Dendritic cell treated with granulocyte-macrophage colony-stimulating factor and Interleukin-4, amounts not matched to agents 40 ng/mL and 50 ng/mL, for 4 days (primary cell): Measurements from ENCODE around the gene DNAL1.

Source experiments
- H3K27ac Mint-ChIP-seq: one replicate; pipeline ENCODE4 v1.8.0; 2022; ENCODE audit warnings: mild to moderate bottlenecking, mixed read lengths
- H3K27me3 Mint-ChIP-seq: one replicate; pipeline ENCODE4 v1.8.0; 2022; ENCODE audit warnings: mild to moderate bottlenecking, mixed read lengths
- H3K36me3 Mint-ChIP-seq: one replicate; pipeline ENCODE4 v1.8.0; 2022; ENCODE audit warnings: low read depth, mixed read lengths
- H3K4me1 Mint-ChIP-seq: one replicate; pipeline ENCODE4 v1.8.0; 2022; ENCODE audit warnings: low read depth, mixed read lengths
- H3K4me3 Mint-ChIP-seq: one replicate; pipeline ENCODE4 v1.8.0; 2022; ENCODE audit warnings: mild to moderate bottlenecking, moderate library complexity, mixed read lengths
- H3K9me3 Mint-ChIP-seq: one replicate; pipeline ENCODE4 v1.8.0; 2022; ENCODE audit warnings: mixed read lengths
- intact Hi-C: fragments of 100-400 bp; cut with micrococcal nuclease; formaldehyde crosslinking; loops from one replicate; pipeline ENCODE4 v1.15.0; 2022

The DNAL1 gene

DNA sequence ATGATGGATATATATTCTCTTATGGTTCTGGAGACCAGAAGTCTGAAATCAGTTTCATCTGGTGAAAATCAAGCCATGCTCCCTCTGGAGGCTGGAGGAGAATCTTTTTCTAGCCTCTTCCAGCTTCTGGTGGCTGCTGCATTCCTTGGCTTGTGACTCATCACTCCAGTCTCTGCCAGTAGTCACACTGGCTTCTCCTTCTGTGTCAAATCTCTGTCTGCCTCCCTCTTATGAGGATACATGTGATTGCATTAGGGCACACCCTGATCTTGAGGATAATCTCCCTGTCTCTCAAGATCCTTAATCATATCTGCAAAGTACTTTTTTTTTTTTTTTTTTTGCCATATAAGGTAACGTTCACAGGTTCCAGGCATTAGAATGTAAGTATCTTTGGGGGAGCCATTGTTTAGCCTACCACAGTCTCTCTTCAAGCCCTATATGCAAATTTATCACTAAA lies 17.7 kb downstream of the DNAL1 start:
- Mint-ChIP-seq H3K9me3 (no peaks in the 10 kb centered on the region), H3K4me3 (no peak overlapping the region), H3K36me3 (peaks cover 7% of the 10 kb centered on the region), H3K4me1 (peaks cover 5% of the 10 kb centered on the region), H3K27ac (no peak overlapping the region), H3K27me3 (no peaks in the 10 kb centered on the region)
- intact Hi-C loops: no loop called here

GRCh38 chr14:73663548-73664212 lies 18.9 kb downstream of the DNAL1 start:
- intact Hi-C loops: no loop called here

GRCh38 chr14:73665130-73665529 lies 20.3 kb downstream of the DNAL1 start:
- H3K4me1 Mint-ChIP-seq: peaks cover 5% of the 10 kb centered on the region
- H3K4me3 Mint-ChIP-seq: no peak overlapping the region
- intact Hi-C loops: no loop called here
- no peak overlapping the region for H3K27ac Mint-ChIP-seq
- peaks cover 7% of the 10 kb centered on the region for H3K36me3 Mint-ChIP-seq
- no peaks in the 10 kb centered on the region for H3K9me3 Mint-ChIP-seq
- no peaks in the 10 kb centered on the region for H3K27me3 Mint-ChIP-seq

More at GRCh38 chr14:73663548-73664212, 18.9 kb downstream of the DNAL1 start:
- peaks cover 7% of the 10 kb centered on the region for H3K36me3 Mint-ChIP-seq
- H3K9me3 Mint-ChIP-seq: no peaks in the 10 kb centered on the region
- no peak overlapping the region for H3K4me3 Mint-ChIP-seq
- peaks cover 5% of the 10 kb centered on the region for H3K4me1 Mint-ChIP-seq
- H3K27ac Mint-ChIP-seq: no peak overlapping the region
- H3K27me3 Mint-ChIP-seq: no peaks in the 10 kb centered on the region

GRCh38 chr14:73666583-73666982 lies 21.8 kb downstream of the DNAL1 start:
- H3K27ac Mint-ChIP-seq: no peak overlapping the region
- H3K27me3 Mint-ChIP-seq: no peaks in the 10 kb centered on the region
- intact Hi-C loops: no loop called here

GRCh38 chr14:73667854-73668253 lies 23.1 kb downstream of the DNAL1 start:
- H3K4me3 Mint-ChIP-seq: no peak overlapping the region
- no peak overlapping the region for H3K27ac Mint-ChIP-seq
- peaks cover 5% of the 10 kb centered on the region for H3K4me1 Mint-ChIP-seq
- H3K9me3 Mint-ChIP-seq: no peaks in the 10 kb centered on the region
- H3K27me3 Mint-ChIP-seq: no peaks in the 10 kb centered on the region
- intact Hi-C loops: no loop called here
- H3K36me3 Mint-ChIP-seq: peaks cover under 1% of the 10 kb centered on the region

More at GRCh38 chr14:73666583-73666982, 21.8 kb downstream of the DNAL1 start:
- H3K36me3 Mint-ChIP-seq: peaks cover 7% of the 10 kb centered on the region
- no peaks in the 10 kb centered on the region for H3K9me3 Mint-ChIP-seq
- H3K4me3 Mint-ChIP-seq: no peak overlapping the region
- peaks cover 5% of the 10 kb centered on the region for H3K4me1 Mint-ChIP-seq

DNA sequence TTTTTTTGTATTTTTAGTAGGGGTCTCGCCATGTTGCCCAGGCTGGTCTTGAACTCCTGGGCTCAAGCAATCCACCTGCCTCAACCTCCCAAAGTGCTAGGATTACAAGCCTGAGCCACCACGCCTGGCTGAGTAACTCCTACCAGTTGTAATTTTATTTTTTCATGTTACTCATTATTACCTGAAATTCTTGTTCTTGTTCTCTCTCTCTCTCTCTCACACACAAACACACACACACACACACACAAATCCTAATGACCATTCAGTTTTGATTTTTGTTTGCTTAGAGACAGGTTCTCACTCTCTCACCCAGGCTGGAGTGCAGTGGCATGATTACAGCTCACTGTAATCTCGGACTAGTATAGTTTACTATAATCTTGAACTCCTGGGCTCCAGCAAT lies 30.2 kb downstream of the DNAL1 start:
- no peak overlapping the region for H3K4me3 Mint-ChIP-seq
- H3K36me3 Mint-ChIP-seq: no peaks in the 10 kb centered on the region
- no peaks in the 10 kb centered on the region for H3K9me3 Mint-ChIP-seq
- H3K27ac Mint-ChIP-seq: no peak overlapping the region
- no peaks in the 10 kb centered on the region for H3K4me1 Mint-ChIP-seq
- no peaks in the 10 kb centered on the region for H3K27me3 Mint-ChIP-seq
- intact Hi-C loops: no loop called here

DNA sequence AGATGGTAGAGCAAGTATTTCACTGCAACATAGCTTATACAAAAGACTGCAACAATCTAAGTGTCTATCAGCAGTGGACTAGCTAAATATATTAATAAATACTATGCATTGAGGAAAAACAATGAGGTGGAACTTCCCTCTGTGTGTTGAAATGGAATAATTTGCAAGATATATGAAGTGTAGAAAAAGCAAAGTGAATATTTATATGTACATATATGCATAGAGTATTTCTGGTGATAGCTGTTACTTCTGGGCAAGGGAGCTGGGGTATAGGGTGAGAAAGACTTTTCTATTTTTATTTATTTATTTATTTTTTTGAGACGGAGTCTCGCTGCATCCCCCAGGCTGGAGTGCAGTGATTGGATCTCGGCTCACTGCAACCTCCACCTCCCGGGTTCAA lies 33.9 kb downstream of the DNAL1 start:
- Mint-ChIP-seq H3K9me3 (no peaks in the 10 kb centered on the region), H3K36me3 (no peaks in the 10 kb centered on the region), H3K4me3 (no peak overlapping the region), H3K4me1 (no peaks in the 10 kb centered on the region), H3K27me3 (no peaks in the 10 kb centered on the region), H3K27ac (no peak overlapping the region)
- intact Hi-C loops: no loop called here

DNA sequence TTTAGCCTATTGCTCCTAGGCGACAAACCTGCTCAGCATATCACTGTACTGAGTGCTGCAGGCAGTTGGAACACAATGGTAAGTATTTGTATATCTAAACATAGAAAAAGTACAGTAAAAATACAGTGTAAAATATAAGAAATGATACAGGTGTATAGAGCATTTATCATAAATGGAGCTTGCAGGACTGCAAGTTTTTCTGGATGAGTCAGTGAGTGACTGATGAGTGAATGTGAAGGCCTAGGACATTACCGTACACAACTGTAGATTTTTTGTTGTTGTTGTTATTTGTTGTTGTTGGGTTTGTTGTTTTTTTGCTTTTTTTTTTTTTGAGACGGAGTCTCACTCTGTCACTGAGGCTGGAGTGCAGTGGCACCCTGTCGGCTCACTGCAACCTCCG lies 36.0 kb downstream of the DNAL1 start:
- no peaks in the 10 kb centered on the region for H3K4me1 Mint-ChIP-seq
- no peaks in the 10 kb centered on the region for H3K27me3 Mint-ChIP-seq
- H3K36me3 Mint-ChIP-seq: no peaks in the 10 kb centered on the region
- no peak overlapping the region for H3K27ac Mint-ChIP-seq
- H3K9me3 Mint-ChIP-seq: no peaks in the 10 kb centered on the region
- intact Hi-C loops: no loop called here
- H3K4me3 Mint-ChIP-seq: no peak overlapping the region

GRCh38 chr14:73684627-73685026 lies 39.8 kb downstream of the DNAL1 start:
- H3K9me3 Mint-ChIP-seq: no peaks in the 10 kb centered on the region
- no peaks in the 10 kb centered on the region for H3K36me3 Mint-ChIP-seq
- H3K4me3 Mint-ChIP-seq: no peak overlapping the region
- H3K27ac Mint-ChIP-seq: no peak overlapping the region
- no peaks in the 10 kb centered on the region for H3K4me1 Mint-ChIP-seq
- H3K27me3 Mint-ChIP-seq: no peaks in the 10 kb centered on the region
- intact Hi-C loops: no loop called here

DNA sequence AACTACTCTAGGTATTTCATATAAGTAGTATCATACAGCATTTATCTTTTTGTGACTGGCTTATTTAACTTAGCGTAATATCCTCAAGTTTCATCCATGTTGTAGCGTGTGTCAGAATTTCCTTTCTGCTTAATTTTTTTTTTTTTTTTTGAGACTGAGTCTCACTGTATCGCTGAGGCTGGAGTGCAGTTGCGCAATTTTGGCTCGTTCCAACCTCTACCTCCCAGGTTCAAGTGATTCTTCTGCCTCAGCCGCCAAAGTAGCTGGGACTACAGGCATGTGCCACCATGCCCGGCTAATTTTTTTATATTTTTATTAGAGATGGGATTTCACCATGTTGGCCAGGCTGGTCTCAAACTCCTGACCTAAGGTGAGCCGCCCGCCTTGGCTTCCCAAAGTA lies 40.5 kb downstream of the DNAL1 start:
- no peak overlapping the region for H3K4me3 Mint-ChIP-seq
- H3K27ac Mint-ChIP-seq: no peak overlapping the region
- no peaks in the 10 kb centered on the region for H3K9me3 Mint-ChIP-seq
- no peaks in the 10 kb centered on the region for H3K4me1 Mint-ChIP-seq
- intact Hi-C loops: no loop called here
- H3K27me3 Mint-ChIP-seq: no peaks in the 10 kb centered on the region
- H3K36me3 Mint-ChIP-seq: no peaks in the 10 kb centered on the region

DNA sequence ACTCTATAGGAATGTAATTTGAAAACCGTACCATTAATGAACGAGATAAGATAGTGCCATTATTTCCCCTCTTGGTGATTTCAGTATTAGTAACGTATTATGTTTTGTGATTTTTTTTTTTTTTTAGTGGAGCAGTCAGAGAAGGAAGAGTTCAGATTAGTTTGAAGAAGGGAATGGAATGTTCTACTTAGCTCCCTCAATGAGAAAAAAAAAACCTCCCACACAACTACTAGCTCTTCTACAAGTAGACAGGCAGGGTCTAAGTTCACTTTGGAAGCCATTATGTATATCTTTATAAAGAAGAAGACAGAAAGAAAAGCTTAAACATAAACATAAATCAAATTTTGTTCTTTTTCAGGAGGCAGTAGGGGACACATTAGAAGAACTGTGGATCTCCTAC lies 42.1 kb downstream of the DNAL1 start:
- H3K4me1 Mint-ChIP-seq: no peaks in the 10 kb centered on the region
- no peak overlapping the region for H3K4me3 Mint-ChIP-seq
- no peak overlapping the region for H3K27ac Mint-ChIP-seq
- H3K27me3 Mint-ChIP-seq: no peaks in the 10 kb centered on the region
- intact Hi-C loops: no loop called here
- H3K36me3 Mint-ChIP-seq: no peaks in the 10 kb centered on the region
- H3K9me3 Mint-ChIP-seq: no peaks in the 10 kb centered on the region

DNA sequence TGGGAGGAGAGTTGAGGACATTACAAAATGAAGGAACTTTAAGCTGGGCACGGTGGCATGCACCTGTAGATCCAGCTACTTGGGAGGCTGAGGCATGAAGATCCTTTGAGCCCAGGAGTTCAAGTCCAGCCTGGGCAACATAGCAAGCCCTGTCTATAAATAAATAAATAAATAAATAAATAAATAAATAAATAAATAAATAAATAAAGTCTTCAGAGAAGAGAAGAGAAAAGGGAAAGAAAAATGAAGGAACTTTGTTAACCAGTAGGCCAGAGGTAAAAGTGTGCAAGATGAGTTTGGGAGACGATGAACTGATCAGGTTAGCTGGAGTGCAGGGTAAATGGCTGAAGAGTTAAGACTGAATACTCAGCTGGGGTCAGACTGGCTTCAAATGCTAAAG lies 49.3 kb downstream of the DNAL1 start:
- H3K9me3 Mint-ChIP-seq: no peaks in the 10 kb centered on the region
- no peaks in the 10 kb centered on the region for H3K27me3 Mint-ChIP-seq
- intact Hi-C loops: no loop called here
- H3K36me3 Mint-ChIP-seq: no peaks in the 10 kb centered on the region
- no peak overlapping the region for H3K4me3 Mint-ChIP-seq
- peaks cover 5% of the 10 kb centered on the region for H3K4me1 Mint-ChIP-seq
- H3K27ac Mint-ChIP-seq: no peak overlapping the region

- Mint-ChIP-seq H3K9me3 (no peaks in the 10 kb centered on the region), H3K36me3 (no peaks in the 10 kb centered on the region), H3K27me3 (no peaks in the 10 kb centered on the region), H3K4me1 (peaks cover 5% of the 10 kb centered on the region), H3K27ac (no peak overlapping the region), H3K4me3 (no peak overlapping the region)
- intact Hi-C loops: no loop called here
These were observed 50.3 kb downstream of the DNAL1 start for GRCh38 chr14:73695082-73695481.

DNA sequence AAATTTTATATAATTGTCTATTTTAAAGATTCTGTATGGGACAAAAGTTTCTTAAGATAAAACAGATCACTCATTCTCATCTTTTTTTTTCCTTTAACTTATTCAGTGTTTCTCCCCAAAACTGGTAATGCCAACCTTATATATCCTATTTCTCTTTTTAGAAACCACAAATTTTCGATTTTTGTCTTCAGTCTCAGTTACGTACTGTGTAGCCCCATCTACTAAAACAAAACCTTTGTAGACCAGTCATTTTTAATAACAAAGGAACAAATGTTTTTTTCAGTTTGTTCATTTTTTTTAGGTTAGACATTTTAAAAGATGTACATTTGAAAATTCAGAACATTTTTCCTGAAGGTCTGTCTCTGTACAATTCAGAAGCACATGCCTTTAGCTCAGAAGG lies 51.2 kb downstream of the DNAL1 start:
- Mint-ChIP-seq H3K36me3 (no peaks in the 10 kb centered on the region), H3K4me3 (no peak overlapping the region), H3K27ac (peak overlapping the region; percentile 66), H3K9me3 (no peaks in the 10 kb centered on the region), H3K27me3 (no peaks in the 10 kb centered on the region), H3K4me1 (peaks cover 5% of the 10 kb centered on the region)
- intact Hi-C loops: no loop called here
